Liver (tissue), 9 donors: ENCODE measurements around the gene MEGF6. TPM values are rescaled to one million over a fixed set of nuclear protein-coding genes. Genes with fewer than 3 reads are reported as not detected.

Experiments used
- DNase-seq: peaks from one replicate; pipeline ENCODE4 v3.0.0-alpha.2; 2017; ENCODE audit warnings: low spot score
- H3K27ac ChIP-seq, 2 donors: one replicate each; pipeline ENCODE4 v1.7.0; 2013; ENCODE audit warnings: inconsistent platforms in 2 of 2, low read length in 2 of 2, control low read depth in 1 of 2, low read depth in 1 of 2, mild to moderate bottlenecking in 1 of 2
- H3K27me3 ChIP-seq, 4 donors: one replicate each; pipeline versions ENCODE4 v1.6.1 to v1.7.0; 2013; ENCODE audit warnings: low read length in 3 of 4, inconsistent platforms in 1 of 4, mild to moderate bottlenecking in 1 of 4, moderate library complexity in 1 of 4; ENCODE audit not compliant: control insufficient read depth in 4 of 4, insufficient read depth in 4 of 4
- H3K36me3 ChIP-seq, 4 donors: one replicate each; pipeline versions ENCODE4 v1.6.1 to v1.7.0; 2013; ENCODE audit warnings: low read length in 3 of 4, mild to moderate bottlenecking in 3 of 4, low read depth in 1 of 4, moderate library complexity in 1 of 4; ENCODE audit not compliant: control insufficient read depth in 4 of 4, insufficient read depth in 3 of 4
- H3K4me1 ChIP-seq, 4 donors: one replicate each; pipeline versions ENCODE4 v1.6.1 to v1.7.0; 2013; ENCODE audit warnings: low read length in 3 of 4, mild to moderate bottlenecking in 3 of 4, moderate library complexity in 1 of 4; ENCODE audit not compliant: control insufficient read depth in 4 of 4, insufficient read depth in 4 of 4
- H3K4me3 ChIP-seq, 3 donors: one replicate each; pipeline versions ENCODE4 v1.6.1 to v1.7.0; 2013; ENCODE audit warnings: low read length in 3 of 3, control low read depth in 1 of 3, low read depth in 1 of 3, mild to moderate bottlenecking in 1 of 3
- H3K9ac ChIP-seq, 2 donors: one replicate each; pipeline ENCODE4 v1.7.0; 2013; ENCODE audit warnings: low read length in 2 of 2, mild to moderate bottlenecking in 2 of 2, moderate library complexity in 2 of 2, control low read depth in 1 of 2, low read depth in 1 of 2
- H3K9me3 ChIP-seq, 4 donors: one replicate each; pipeline versions ENCODE4 v1.6.1 to v1.7.0; 2013; ENCODE audit warnings: low read length in 3 of 4; ENCODE audit not compliant: control insufficient read depth in 4 of 4
- CTCF ChIP-seq: fragments of 150-350 bp; IDR thresholded peaks from 2 replicates; pipeline ENCODE4 v1.5.1; 2017; ENCODE audit warnings: improper control_type of control experiment, low read depth, low read length; ENCODE audit not compliant: missing input control
- EGR1 ChIP-seq, 2 donors: IDR thresholded peaks; 2 replicates each; pipeline ENCODE4 v1.6.1; 2016 to 2018; ENCODE audit warnings: antibody characterized with exemption in 2 of 2, low read depth in 2 of 2
- FOXA1 ChIP-seq: IDR thresholded peaks from 2 replicates; pipeline ENCODE4 v1.6.1; 2016; ENCODE audit warnings: antibody characterized with exemption
- GABPA ChIP-seq, 2 donors: IDR thresholded peaks in 1 of 2; conservative IDR thresholded peaks in 1 of 2; 2 replicates each; pipeline ENCODE4 v1.6.1; 2016; ENCODE audit warnings: antibody characterized with exemption in 2 of 2, mild to moderate bottlenecking in 1 of 2, moderate library complexity in 1 of 2
- HNF4A ChIP-seq, 2 donors: conservative IDR thresholded peaks; 2 replicates each; pipeline ENCODE4 v1.6.1; 2016; ENCODE audit warnings: antibody characterized with exemption in 2 of 2, mild to moderate bottlenecking in 2 of 2
- JUND ChIP-seq, 2 donors: IDR thresholded peaks; 2 replicates each; pipeline ENCODE4 v1.6.1; 2016; ENCODE audit warnings: antibody characterized with exemption in 2 of 2
- MAX ChIP-seq: IDR thresholded peaks from 2 replicates; pipeline ENCODE4 v1.6.1; 2016; ENCODE audit warnings: antibody characterized with exemption
- RAD21 ChIP-seq, 2 donors: IDR thresholded peaks; 2 replicates each; pipeline ENCODE4 v1.6.1; 2016; ENCODE audit warnings: antibody characterized with exemption in 2 of 2, mild to moderate bottlenecking in 2 of 2
- RXRA ChIP-seq, 2 donors: IDR thresholded peaks; 2 replicates each; pipeline ENCODE4 v1.6.1; 2017 to 2018; ENCODE audit warnings: antibody characterized with exemption in 2 of 2, mild to moderate bottlenecking in 1 of 2
- SP1 ChIP-seq: IDR thresholded peaks from 2 replicates; pipeline ENCODE4 v1.6.1; 2018; ENCODE audit warnings: antibody characterized with exemption, mild to moderate bottlenecking
- TAF1 ChIP-seq: conservative IDR thresholded peaks from 2 replicates; pipeline ENCODE4 v1.6.1; 2016; ENCODE audit warnings: antibody characterized with exemption, mild to moderate bottlenecking
- YY1 ChIP-seq: IDR thresholded peaks from 2 replicates; pipeline ENCODE4 v1.6.1; 2016; ENCODE audit warnings: antibody characterized with exemption, mild to moderate bottlenecking
- ZBTB33 ChIP-seq: IDR thresholded peaks from 2 replicates; pipeline ENCODE4 v1.6.1; 2016; ENCODE audit warnings: antibody characterized with exemption
- WGBS: extraction: QIAGEN DNeasy Blood & Tissue Kit; methylation state at CpG from one replicate; pipeline ENCODE4 v1.1.7; 2013; 5-methylcytosine and 5-hydroxymethylcytosine counted together
- polyA plus RNA-seq, 2 donors: library from polyadenylated mRNA; stranded (reverse) in 1 of 2; unstranded in 1 of 2; fragments of 200-250 nt in 1 of 2; fragments of >200 nt in 1 of 2; fragmentation: Nextera tagmentation in 1 of 2; extraction: Ambion mirVana in 1 of 2; gene quantifications; one replicate each; pipeline versions ENCODE4 v1.2.1 to v1.2.3, GENCODE V29; 2013 to 2015
- total RNA-seq, 2 donors: library from RNA; depleted of rRNA; stranded (reverse); fragments of >200 nt; gene quantifications; one replicate each; pipeline ENCODE4 v1.2.3, GENCODE V29; 2014
- TF ChIP-seq, protein P1 (sequence below): IDR thresholded peaks from 2 replicates; pipeline ENCODE4 v1.6.1; 2016; ENCODE audit warnings: antibody characterized with exemption, mild to moderate bottlenecking
- TF ChIP-seq, protein P2 (sequence below): IDR thresholded peaks from 2 replicates; pipeline ENCODE4 v1.6.1; 2016; ENCODE audit warnings: antibody characterized with exemption
- donor health status: healthy.
- donor health status: healthy.
- donor health status: healthy.
- donor health status: healthy.
- donor health status: healthy.

MEGF6 gene
- total and polyA plus RNA-seq, 4 donors, result 1.3 to 11.0 (median 4.0) TPM

- Histone ChIP-seq H3K4me1 (peaks cover 0 to 2% (median 0%) of the 10 kb centered on the region in 4 donors), H3K27ac (no peak overlapping the region), H3K4me3 (no peak overlapping the region), H3K27me3 (no peaks in the 10 kb centered on the region), H3K9me3 (no peaks in the 10 kb centered on the region), H3K9ac (no peak overlapping the region), H3K36me3 (no peaks in the 10 kb centered on the region)
- no peak for DNase-seq
- TF ChIP-seq YY1 (no peak), MAX (no peak), TAF1 (no peak), SP1 (no peak), RXRA (IDR thresholded peaks at IDR 0.05) (no peak), GABPA (IDR thresholded peaks at IDR 0.05 in 1 of 2, conservative IDR thresholded peaks at IDR 0.05 in 1 of 2) (no peak), RAD21 (IDR thresholded peaks at IDR 0.05) (no peak), JUND (IDR thresholded peaks at IDR 0.05) (no peak), HNF4A (conservative IDR thresholded peaks at IDR 0.05) (no peak), ZBTB33 (no peak), EGR1 (IDR thresholded peaks at IDR 0.05; ENCODE audit: low read depth in 2 of 2) (no peak)
- TF ChIP-seq, protein P1, sequence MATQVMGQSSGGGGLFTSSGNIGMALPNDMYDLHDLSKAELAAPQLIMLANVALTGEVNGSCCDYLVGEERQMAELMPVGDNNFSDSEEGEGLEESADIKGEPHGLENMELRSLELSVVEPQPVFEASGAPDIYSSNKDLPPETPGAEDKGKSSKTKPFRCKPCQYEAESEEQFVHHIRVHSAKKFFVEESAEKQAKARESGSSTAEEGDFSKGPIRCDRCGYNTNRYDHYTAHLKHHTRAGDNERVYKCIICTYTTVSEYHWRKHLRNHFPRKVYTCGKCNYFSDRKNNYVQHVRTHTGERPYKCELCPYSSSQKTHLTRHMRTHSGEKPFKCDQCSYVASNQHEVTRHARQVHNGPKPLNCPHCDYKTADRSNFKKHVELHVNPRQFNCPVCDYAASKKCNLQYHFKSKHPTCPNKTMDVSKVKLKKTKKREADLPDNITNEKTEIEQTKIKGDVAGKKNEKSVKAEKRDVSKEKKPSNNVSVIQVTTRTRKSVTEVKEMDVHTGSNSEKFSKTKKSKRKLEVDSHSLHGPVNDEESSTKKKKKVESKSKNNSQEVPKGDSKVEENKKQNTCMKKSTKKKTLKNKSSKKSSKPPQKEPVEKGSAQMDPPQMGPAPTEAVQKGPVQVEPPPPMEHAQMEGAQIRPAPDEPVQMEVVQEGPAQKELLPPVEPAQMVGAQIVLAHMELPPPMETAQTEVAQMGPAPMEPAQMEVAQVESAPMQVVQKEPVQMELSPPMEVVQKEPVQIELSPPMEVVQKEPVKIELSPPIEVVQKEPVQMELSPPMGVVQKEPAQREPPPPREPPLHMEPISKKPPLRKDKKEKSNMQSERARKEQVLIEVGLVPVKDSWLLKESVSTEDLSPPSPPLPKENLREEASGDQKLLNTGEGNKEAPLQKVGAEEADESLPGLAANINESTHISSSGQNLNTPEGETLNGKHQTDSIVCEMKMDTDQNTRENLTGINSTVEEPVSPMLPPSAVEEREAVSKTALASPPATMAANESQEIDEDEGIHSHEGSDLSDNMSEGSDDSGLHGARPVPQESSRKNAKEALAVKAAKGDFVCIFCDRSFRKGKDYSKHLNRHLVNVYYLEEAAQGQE, result no peak
- TF ChIP-seq, protein P2, sequence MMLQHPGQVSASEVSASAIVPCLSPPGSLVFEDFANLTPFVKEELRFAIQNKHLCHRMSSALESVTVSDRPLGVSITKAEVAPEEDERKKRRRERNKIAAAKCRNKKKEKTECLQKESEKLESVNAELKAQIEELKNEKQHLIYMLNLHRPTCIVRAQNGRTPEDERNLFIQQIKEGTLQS, result no peak
- 96% methylated on average over 15 of the region's 15 CpGs for WGBS
Observed at GRCh38 chr1:3506041-3506440, 105.3 kb downstream of the MEGF6 start.

- no peak overlapping the region for H3K27ac ChIP-seq
- no peaks in the 10 kb centered on the region for H3K36me3 ChIP-seq
- 84% methylated on average over 20 of the region's 20 CpGs for WGBS
- no peak overlapping the region for H3K4me3 ChIP-seq
- H3K9me3 ChIP-seq, result no peaks in the 10 kb centered on the region
- H3K27me3 ChIP-seq, result no peaks in the 10 kb centered on the region
- TF ChIP-seq HNF4A (conservative IDR thresholded peaks at IDR 0.05) (no peak), GABPA (IDR thresholded peaks at IDR 0.05 in 1 of 2, conservative IDR thresholded peaks at IDR 0.05 in 1 of 2) (no peak), ZBTB33 (no peak), EGR1 (IDR thresholded peaks at IDR 0.05; ENCODE audit: low read depth in 2 of 2) (no peak), CTCF (no peak), RXRA (IDR thresholded peaks at IDR 0.05) (no peak), FOXA1 (no peak)
- TF ChIP-seq, protein P1, result no peak
- TF ChIP-seq, protein P2, result no peak
- no peak overlapping the region for H3K9ac ChIP-seq
- H3K4me1 ChIP-seq, result peaks cover 0 to 2% (median 0%) of the 10 kb centered on the region in 4 donors
- no peak for DNase-seq
Observed at GRCh38 chr1:3505161-3505560, 106.1 kb downstream of the MEGF6 start.
